Type B pancreatic cell (in vitro differentiated cells): ENCODE data around the gene MTRR. TPM values are rescaled to one million over a fixed set of nuclear protein-coding genes. Genes with fewer than 3 reads are reported as not detected.

Experiments
- DNase-seq: peaks from one replicate; pipeline ENCODE4 v3.0.0; 2021; ENCODE audit warnings: mixed read lengths; ENCODE audit not compliant: unreplicated experiment; ENCODE audit errors: extremely low spot score
- H3K27ac Mint-ChIP-seq: 2 replicates; pipeline ENCODE4 v1.8.0; 2021; ENCODE audit warnings: mild to moderate bottlenecking, mixed read lengths
- H3K27me3 Mint-ChIP-seq: 2 replicates; pipeline ENCODE4 v1.8.0; 2021; ENCODE audit warnings: mixed read lengths
- H3K36me3 Mint-ChIP-seq: 2 replicates; pipeline ENCODE4 v1.8.0; 2021; ENCODE audit warnings: mixed read lengths
- H3K4me1 Mint-ChIP-seq: one replicate; pipeline ENCODE4 v1.8.0; 2021; ENCODE audit warnings: mixed read lengths; ENCODE audit not compliant: unreplicated experiment
- H3K4me3 Mint-ChIP-seq: 2 replicates; pipeline ENCODE4 v1.8.0; 2021; ENCODE audit warnings: mild to moderate bottlenecking, mixed read lengths
- H3K9me3 Mint-ChIP-seq: 2 replicates; pipeline ENCODE4 v1.8.0; 2021; ENCODE audit warnings: mixed read lengths
- total RNA-seq: library from RNA; stranded (reverse); gene quantifications from 2 replicates; pipeline ENCODE4 v1.2.1, GENCODE V29; 2021; ENCODE audit warnings: low replicate concordance
- TF ChIP-seq, protein P1 (sequence below): fragments of 200-600 bp; sonication (generic); conservative IDR thresholded peaks from 2 replicates; pipeline ENCODE4 v1.5.0; 2021; ENCODE audit warnings: antibody characterized with exemption, mild to moderate bottlenecking

Gene MTRR
- total RNA-seq, 1 donor from 2014 or later, result 49.3 TPM

DNA sequence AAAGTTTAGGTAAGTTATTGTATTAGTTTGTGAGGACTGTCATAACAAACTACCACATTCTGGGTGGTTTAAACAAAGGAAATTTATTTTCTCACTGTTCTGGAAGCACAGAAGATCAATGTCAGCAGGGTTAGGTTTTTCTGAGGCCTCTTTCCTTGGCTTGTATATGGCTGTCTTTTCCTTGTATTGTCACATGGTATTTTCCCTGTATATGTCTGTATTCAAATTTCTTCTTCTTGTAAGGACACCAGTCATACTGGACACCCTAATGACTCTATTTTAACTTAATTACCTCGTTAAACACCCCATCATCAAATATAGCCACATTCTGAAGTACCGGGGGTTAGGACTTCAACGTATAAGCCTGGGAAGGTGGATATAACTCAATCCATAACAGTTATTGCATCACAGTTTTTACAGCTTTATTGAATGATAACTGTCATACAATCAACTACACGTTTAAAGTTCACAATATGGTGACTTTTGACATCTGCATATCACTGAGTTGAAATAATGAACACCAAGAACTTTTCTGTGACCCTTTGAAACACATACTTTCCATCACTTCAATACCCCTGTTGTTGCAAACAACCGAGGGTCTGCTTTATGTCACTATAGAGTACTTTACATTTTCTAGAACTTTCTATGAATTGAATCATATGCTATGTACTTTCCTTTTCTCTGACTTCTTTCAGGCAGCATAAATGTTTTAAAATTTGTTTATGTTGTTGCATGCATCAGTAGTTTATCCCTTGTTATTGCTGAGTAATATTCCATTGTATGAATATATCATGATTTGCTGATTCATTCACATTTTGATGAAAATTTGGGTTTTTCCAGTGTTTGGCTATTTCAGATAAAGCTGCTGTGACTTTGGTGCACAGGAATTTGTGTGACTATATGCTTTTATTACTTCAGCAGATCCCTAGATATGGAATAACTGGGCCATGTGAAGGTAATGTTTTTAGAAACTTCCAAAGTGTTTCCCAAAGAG, 48.5 kb downstream of the MTRR start:
- DNase-seq, result no peak
- no peak overlapping the region for H3K27ac Mint-ChIP-seq
- no peak overlapping the region for H3K4me3 Mint-ChIP-seq
- peaks cover 7% of the 10 kb centered on the region for H3K4me1 Mint-ChIP-seq
- H3K9me3 Mint-ChIP-seq, result peaks cover 15% of the 10 kb centered on the region
- TF ChIP-seq, protein P1, sequence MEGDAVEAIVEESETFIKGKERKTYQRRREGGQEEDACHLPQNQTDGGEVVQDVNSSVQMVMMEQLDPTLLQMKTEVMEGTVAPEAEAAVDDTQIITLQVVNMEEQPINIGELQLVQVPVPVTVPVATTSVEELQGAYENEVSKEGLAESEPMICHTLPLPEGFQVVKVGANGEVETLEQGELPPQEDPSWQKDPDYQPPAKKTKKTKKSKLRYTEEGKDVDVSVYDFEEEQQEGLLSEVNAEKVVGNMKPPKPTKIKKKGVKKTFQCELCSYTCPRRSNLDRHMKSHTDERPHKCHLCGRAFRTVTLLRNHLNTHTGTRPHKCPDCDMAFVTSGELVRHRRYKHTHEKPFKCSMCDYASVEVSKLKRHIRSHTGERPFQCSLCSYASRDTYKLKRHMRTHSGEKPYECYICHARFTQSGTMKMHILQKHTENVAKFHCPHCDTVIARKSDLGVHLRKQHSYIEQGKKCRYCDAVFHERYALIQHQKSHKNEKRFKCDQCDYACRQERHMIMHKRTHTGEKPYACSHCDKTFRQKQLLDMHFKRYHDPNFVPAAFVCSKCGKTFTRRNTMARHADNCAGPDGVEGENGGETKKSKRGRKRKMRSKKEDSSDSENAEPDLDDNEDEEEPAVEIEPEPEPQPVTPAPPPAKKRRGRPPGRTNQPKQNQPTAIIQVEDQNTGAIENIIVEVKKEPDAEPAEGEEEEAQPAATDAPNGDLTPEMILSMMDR, result no peak
- no peaks in the 10 kb centered on the region for H3K27me3 Mint-ChIP-seq
- no peaks in the 10 kb centered on the region for H3K36me3 Mint-ChIP-seq

DNA sequence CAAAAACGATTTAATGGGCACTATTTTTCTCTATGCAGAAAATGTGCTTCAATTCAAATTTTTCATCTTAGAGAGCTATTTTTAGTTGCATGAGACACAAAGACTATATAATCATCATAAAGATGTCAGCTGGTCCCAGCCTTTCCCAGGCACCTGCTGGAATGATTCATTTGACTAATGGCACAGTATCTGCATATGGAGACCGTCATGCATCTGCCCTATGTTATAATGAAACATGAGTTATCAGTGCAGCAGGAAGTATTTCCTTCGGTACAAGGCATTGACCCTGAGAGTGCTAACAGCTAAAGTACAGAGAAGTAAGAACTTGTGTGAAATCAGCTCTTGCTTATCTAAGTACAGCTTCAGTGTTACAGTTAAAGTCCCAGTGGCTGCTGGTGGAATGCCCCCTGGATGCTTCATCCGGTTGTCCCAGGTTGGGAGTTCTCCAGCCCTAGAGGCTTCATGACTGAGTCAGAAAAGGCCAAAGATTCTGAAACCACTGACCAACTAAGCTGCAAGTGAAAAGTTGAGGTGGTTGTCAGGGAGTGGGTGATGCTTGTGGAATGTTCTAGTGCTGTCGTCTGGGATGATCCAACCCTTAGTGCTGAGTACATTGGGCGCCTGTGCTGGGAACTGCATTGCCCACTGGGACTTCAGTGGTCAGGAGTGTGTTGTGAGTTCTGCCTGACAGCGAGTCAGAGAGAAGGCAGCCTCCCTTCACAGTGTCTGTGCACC, 57.2 kb downstream of the MTRR start:
- no peaks in the 10 kb centered on the region for H3K36me3 Mint-ChIP-seq
- peaks cover 14% of the 10 kb centered on the region for H3K27me3 Mint-ChIP-seq
- no peak overlapping the region for H3K4me3 Mint-ChIP-seq
- H3K4me1 Mint-ChIP-seq, result peaks cover 5% of the 10 kb centered on the region
- no peak overlapping the region for H3K27ac Mint-ChIP-seq
- TF ChIP-seq, protein P1, result no peak
- DNase-seq, result no peak
- no peaks in the 10 kb centered on the region for H3K9me3 Mint-ChIP-seq

GRCh38 chr5:7926720-7927119, 57.8 kb downstream of the MTRR start:
- Mint-ChIP-seq H3K4me3 (no peak overlapping the region), H3K4me1 (peaks cover 5% of the 10 kb centered on the region), H3K36me3 (no peaks in the 10 kb centered on the region), H3K9me3 (no peaks in the 10 kb centered on the region), H3K27ac (no peak overlapping the region), H3K27me3 (peaks cover 14% of the 10 kb centered on the region)
- TF ChIP-seq, protein P1, result no peak
- DNase-seq, result no peak

GRCh38 chr5:7927466-7928375, 58.8 kb downstream of the MTRR start:
- no peak for DNase-seq
- peaks cover 5% of the 10 kb centered on the region for H3K4me1 Mint-ChIP-seq
- H3K4me3 Mint-ChIP-seq, result no peak overlapping the region
- H3K27me3 Mint-ChIP-seq, result peaks cover 14% of the 10 kb centered on the region
- no peaks in the 10 kb centered on the region for H3K9me3 Mint-ChIP-seq
- peak overlapping the region; percentile 5 for H3K27ac Mint-ChIP-seq
- no peaks in the 10 kb centered on the region for H3K36me3 Mint-ChIP-seq
- TF ChIP-seq, protein P1, result peak; percentile 93

DNA sequence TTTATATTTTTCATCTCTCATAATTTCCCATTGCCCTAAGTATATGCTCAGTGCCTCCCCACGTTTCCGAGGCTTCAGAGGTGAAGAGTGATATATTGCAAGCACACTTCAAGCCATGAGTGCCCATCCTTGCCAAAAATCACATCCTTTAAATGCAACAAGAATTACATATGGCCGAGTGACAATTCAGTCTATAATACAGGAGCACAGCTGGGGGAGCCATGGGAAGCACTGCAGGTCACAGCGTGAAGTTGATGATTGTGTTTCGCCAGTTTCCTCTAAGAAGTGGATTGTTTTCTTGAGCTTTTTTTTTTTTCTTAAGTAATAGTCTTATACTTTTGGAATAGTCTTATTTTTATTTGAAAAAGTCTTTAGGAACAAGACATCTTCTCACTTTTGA, 61.1 kb downstream of the MTRR start:
- Mint-ChIP-seq H3K4me1 (peaks cover 5% of the 10 kb centered on the region), H3K36me3 (no peaks in the 10 kb centered on the region), H3K9me3 (no peaks in the 10 kb centered on the region), H3K4me3 (no peak overlapping the region), H3K27me3 (peaks cover 14% of the 10 kb centered on the region), H3K27ac (no peak overlapping the region)
- no peak for DNase-seq
- TF ChIP-seq, protein P1, result no peak
